Activated CD8-positive, alpha-beta memory T cell treated with anti-CD3 and anti-CD28 coated beads for 48 hours (primary cell): Measurements from ENCODE around the gene TRAF4.
A peak's percentile ranks its signal among the peaks of the same experiment; 100 is the strongest.
"Not testable (repeated sequence)": the region's sequence is repeated elsewhere in the genome, so short reads cannot be mapped to it uniquely, and the experiment has no call there.

Experiments used
- DNase-seq, 3 experiments: peaks; one replicate each; pipeline ENCODE4 v3.0.0-alpha.2; 2020; ENCODE audit warnings: low read depth in 2 of 3, low spot score in 2 of 3

Gene TRAF4

GRCh38 chr17:28726627-28727491, 17.0 kb upstream of the TRAF4 start:
- DNase-seq = peak in 2 of 3 experiments; percentile 88 to 92

GRCh38 chr17:28728364-28729200, 15.2 kb upstream of the TRAF4 start, which contains the start of gene NEK8:
NEK8 (plus strand) TSS chr17:28728788; CDS start chr17:28728814, 26 bp downstream.
- peak; percentile 89 to 97 (median 92) for DNase-seq

- DNase-seq = no peak
These were observed 13.9 kb upstream of the TRAF4 start for GRCh38 chr17:28729950-28730330.

GRCh38 chr17:28733346-28733745, 10.5 kb upstream of the TRAF4 start:
- no peak for DNase-seq

- DNase-seq = no peak
These were observed 9.0 kb upstream of the TRAF4 start for GRCh38 chr17:28734712-28735241.

GRCh38 chr17:28735242-28735722, 8.5 kb upstream of the TRAF4 start:
- DNase-seq = no peak

- not testable (repeated sequence) for DNase-seq
These were observed 7.7 kb upstream of the TRAF4 start for GRCh38 chr17:28735913-28736769.

GRCh38 chr17:28737316-28737715, 6.5 kb upstream of the TRAF4 start:
- DNase-seq = no peak

- DNase-seq = no peak
These were observed 5.8 kb upstream of the TRAF4 start for GRCh38 chr17:28737770-28738679.

GRCh38 chr17:28738680-28739384, 5.0 kb upstream of the TRAF4 start:
- no peak for DNase-seq

GRCh38 chr17:28740406-28741357, 3.1 kb upstream of the TRAF4 start:
- DNase-seq = no peak

GRCh38 chr17:28741358-28742349, 2.2 kb upstream of the TRAF4 start:
- DNase-seq = no peak

- peak; percentile 47 to 68 (median 60) for DNase-seq
These were observed 527 bp downstream of the TRAF4 start for GRCh38 chr17:28744104-28744971.

- DNase-seq = no peak
These were observed 1.4 kb downstream of the TRAF4 start for GRCh38 chr17:28744972-28745785.
